22Rv1 (cell line): Measurements from ENCODE around the gene EIF2S1.

ENCODE experiments used
- CTCF ChIP-seq: fragments of 450-650 bp; IDR thresholded peaks from 2 replicates; pipeline ENCODE4 v1.5.1; 2017; ENCODE audit warnings: mild to moderate bottlenecking
- ZFX ChIP-seq: fragments of 450-650 bp; IDR thresholded peaks from 2 replicates; pipeline ENCODE4 v1.6.1; 2017; ENCODE audit warnings: antibody characterized with exemption, borderline replicate concordance

GRCh38 chr14:67397536-67397935, 37.4 kb downstream of the EIF2S1 start:
- no peak for TF ChIP-seq CTCF
- no peak for TF ChIP-seq ZFX
